Vagina (tissue), 2 donors: ENCODE measurements around the gene PPAT. TPM values are rescaled to one million over a fixed set of nuclear protein-coding genes. Genes with fewer than 3 reads are reported as not detected.

Source experiments
- DNase-seq, 2 donors: peaks; one replicate each; pipeline ENCODE4 v3.0.0-alpha.2; 2017; ENCODE audit errors: extremely low spot score in 2 of 2
- H3K27ac ChIP-seq: fragments of 200-600 bp; sonication (generic); one replicate; pipeline ENCODE4 v1.5.1; 2019
- H3K27me3 ChIP-seq: fragments of 200-600 bp; sonication (generic); one replicate; pipeline ENCODE4 v1.5.1; 2019
- H3K36me3 ChIP-seq, 2 donors: fragments of 200-600 bp; sonication (generic); one replicate each; pipeline ENCODE4 v1.5.1; 2017 to 2019
- H3K4me1 ChIP-seq: fragments of 200-600 bp; sonication (generic); one replicate; pipeline ENCODE4 v1.5.1; 2019
- H3K4me3 ChIP-seq, 2 donors: fragments of 200-600 bp; sonication (generic); 1 replicate in 1 of 2; 2 replicates in 1 of 2; pipeline ENCODE4 v1.5.1; 2016 to 2019
- H3K9me3 ChIP-seq: fragments of 200-600 bp; sonication (generic); one replicate; pipeline ENCODE4 v1.5.1; 2019
- CTCF ChIP-seq, 3 experiments: fragments of 450-650 bp in 2 of 3; fragments of 200-600 bp in 1 of 3; sonication (generic) in 1 of 3; IDR thresholded peaks; one replicate each; pipeline ENCODE4 v1.5.1; 2017 to 2019; ENCODE audit warnings: antibody characterized with exemption in 3 of 3, mild to moderate bottlenecking in 2 of 3, moderate library complexity in 2 of 3
- POLR2A ChIP-seq, 2 donors: fragments of 450-650 bp; IDR thresholded peaks; one replicate each; pipeline ENCODE4 v1.6.1; 2017; ENCODE audit warnings: antibody characterized with exemption in 2 of 2, mild to moderate bottlenecking in 2 of 2, moderate library complexity in 2 of 2
- POLR2AphosphoS5 ChIP-seq, 2 donors: sonication (generic); formaldehyde crosslinking; IDR thresholded peaks; one replicate each; pipeline ENCODE4 v1.9.0; 2017; ENCODE audit warnings: antibody characterized with exemption in 2 of 2, mild to moderate bottlenecking in 2 of 2, low read depth in 1 of 2; ENCODE audit not compliant: insufficient read depth in 1 of 2
- intact Hi-C: fragments of 100-400 bp; cut with DNase I; formaldehyde crosslinking; loops from one replicate; pipeline ENCODE4 v1.15.1; 2023
- total RNA-seq: library from RNA; depleted of rRNA; stranded (reverse); fragments of >200 nt; gene quantifications from one replicate; pipeline ENCODE4 v1.2.3, GENCODE V29; 2016

Gene PPAT
- total RNA-seq, 1 donor from 2014 or later: 3.7 TPM

- intact Hi-C loops: no loop called here
Measured at GRCh38 chr4:56465599-56466295, 30.3 kb upstream of the PPAT start.

GRCh38 chr4:56464581-56464980, 29.2 kb upstream of the PPAT start:
- TF ChIP-seq POLR2A (IDR thresholded peaks at IDR 0.05) (no peak), CTCF (IDR thresholded peaks at IDR 0.05) (no peak), POLR2AphosphoS5 (IDR thresholded peaks at IDR 0.05; ENCODE audit: insufficient read depth in 1 of 2, low read depth in 1 of 2) (no peak)
- intact Hi-C loops: no loop called here
- H3K4me3 ChIP-seq: no peak overlapping the region
- no peak for DNase-seq
- no peak overlapping the region for H3K27ac ChIP-seq
- no peaks in the 10 kb centered on the region for H3K9me3 ChIP-seq
- H3K4me1 ChIP-seq: peaks cover 36% of the 10 kb centered on the region
- H3K27me3 ChIP-seq: no peaks in the 10 kb centered on the region
- peaks cover 0 to 10% of the 10 kb centered on the region in 2 donors for H3K36me3 ChIP-seq

More at GRCh38 chr4:56465599-56466295, 30.3 kb upstream of the PPAT start:
- Histone ChIP-seq H3K9me3 (no peaks in the 10 kb centered on the region), H3K27me3 (no peaks in the 10 kb centered on the region), H3K4me3 (peak overlapping the region; percentile 6 to 99), H3K27ac (no peak overlapping the region), H3K4me1 (peaks cover 37% of the 10 kb centered on the region), H3K36me3 (no peaks in the 10 kb centered on the region)
- TF ChIP-seq POLR2AphosphoS5 (IDR thresholded peaks at IDR 0.05; ENCODE audit: insufficient read depth in 1 of 2, low read depth in 1 of 2) (no peak), POLR2A (IDR thresholded peaks at IDR 0.05) (no peak), CTCF (IDR thresholded peaks at IDR 0.05) (no peak)
- no peak for DNase-seq

DNA sequence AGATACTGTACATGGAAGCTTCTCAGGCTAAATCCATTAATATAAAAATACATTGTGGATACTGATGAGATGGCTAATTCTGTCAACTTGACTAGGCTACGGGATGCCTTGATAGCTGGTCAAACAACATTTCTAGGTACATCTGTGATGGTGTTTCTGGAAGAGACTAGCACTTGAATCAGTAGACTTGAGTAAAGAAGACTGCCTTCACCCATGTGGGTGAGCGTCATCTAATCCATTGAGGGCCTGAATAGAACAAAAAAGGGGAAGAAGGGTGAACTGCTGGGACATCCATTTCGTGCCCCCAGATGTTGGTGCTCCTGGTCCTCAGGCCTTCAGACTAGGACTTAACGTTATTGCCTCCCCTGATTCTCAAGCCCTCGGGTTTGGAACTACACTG, 28.3 kb upstream of the PPAT start:
- peaks cover 27% of the 10 kb centered on the region for H3K4me1 ChIP-seq
- H3K36me3 ChIP-seq: peaks cover 0 to 17% of the 10 kb centered on the region in 2 donors
- H3K27me3 ChIP-seq: no peaks in the 10 kb centered on the region
- TF ChIP-seq POLR2A (IDR thresholded peaks at IDR 0.05): no peak
- TF ChIP-seq POLR2AphosphoS5 (IDR thresholded peaks at IDR 0.05; ENCODE audit: insufficient read depth in 1 of 2, low read depth in 1 of 2): no peak
- no peak for TF ChIP-seq CTCF (IDR thresholded peaks at IDR 0.05)
- no peaks in the 10 kb centered on the region for H3K9me3 ChIP-seq
- H3K27ac ChIP-seq: no peak overlapping the region
- DNase-seq: no peak
- intact Hi-C loops: no loop called here
- no peak overlapping the region for H3K4me3 ChIP-seq

- Histone ChIP-seq H3K9me3 (no peaks in the 10 kb centered on the region), H3K4me3 (no peak overlapping the region)
Measured at GRCh38 chr4:56462157-56462556, 26.7 kb upstream of the PPAT start.

More at GRCh38 chr4:56462157-56462556, 26.7 kb upstream of the PPAT start:
- no peak for DNase-seq
- Histone ChIP-seq H3K4me1 (peaks cover 22% of the 10 kb centered on the region), H3K27me3 (no peaks in the 10 kb centered on the region), H3K36me3 (peaks cover 0 to 23% of the 10 kb centered on the region in 2 donors), H3K27ac (no peak overlapping the region)
- intact Hi-C loops: no loop called here
- TF ChIP-seq POLR2A (IDR thresholded peaks at IDR 0.05) (no peak), POLR2AphosphoS5 (IDR thresholded peaks at IDR 0.05; ENCODE audit: insufficient read depth in 1 of 2, low read depth in 1 of 2) (no peak), CTCF (IDR thresholded peaks at IDR 0.05) (no peak)
